Measurements from ENCODE around the gene HDGFL3. TPM values are rescaled to one million over a fixed set of nuclear protein-coding genes. Genes with fewer than 3 reads are reported as not detected.

The HDGFL3 gene
- polyA plus RNA-seq, 2 of the 4 experiments (the other 2 are of a cell fraction): 47.4 to 91.2 TPM

DNA sequence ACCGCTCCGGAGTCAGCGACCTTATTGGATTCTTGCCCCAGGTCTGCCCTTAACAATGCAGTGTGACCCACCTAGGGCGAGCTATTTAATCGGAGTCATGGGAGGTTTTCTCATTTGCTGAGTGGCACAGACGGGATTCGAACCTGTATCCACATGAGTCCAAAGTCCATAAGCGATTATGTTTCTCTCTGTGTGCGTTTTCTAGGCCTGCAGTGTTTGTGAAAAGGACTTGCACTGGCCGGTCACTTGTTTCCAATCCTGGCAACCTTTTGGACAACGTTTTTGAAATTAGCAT is 691 bp upstream of the HDGFL3 start:
- POLR2A ChIA-PET: interaction anchor here (0.7 to 2.4 kb wide), 3 partner anchors 141 to 541 kb away, joined by 3 to 16 read pairs (median 11); partner anchors contain the start of genes BTBD1 and C15orf40
- DNase-seq (ENCODE audit: low read depth in 1 of 2, low spot score in 1 of 2): peak in 1 of 2 experiments; percentile 65
- Histone ChIP-seq H3K9me3 (no peaks in the 10 kb centered on the region), H3K4me1 (peaks cover 19% of the 10 kb centered on the region), H3K27ac (peak overlapping the region; percentile 96), H3K4me2 (peak overlapping the region; percentile 73), H3K4me3 (peak overlapping the region; percentile 82)
- no peak for ATAC-seq
- no peak for FAIRE-seq
- CTCF ChIA-PET: interaction anchor here (0.8 to 2.0 kb wide), 10 partner anchors 11 to 1072 kb away, joined by 3 to 9 read pairs (median 3); partner anchors contain the start of genes C15orf40 and SH3GL3
- WGBS (ENCODE audit: missing lambda C conversion rate): 10% methylated on average over 11 of the region's 11 CpGs
- TF ChIP-seq MAFK (IDR thresholded peaks at IDR 0.05; ENCODE audit: partially characterized antibody) (peak; percentile 6), CHD4 (IDR thresholded peaks at IDR 0.05; ENCODE audit: borderline replicate concordance) (peak; percentile 91; the same call in 1 of the 2 replicates), HDAC2 (IDR thresholded peaks at IDR 0.05) (no peak)
- TF ChIP-seq, protein P1, sequence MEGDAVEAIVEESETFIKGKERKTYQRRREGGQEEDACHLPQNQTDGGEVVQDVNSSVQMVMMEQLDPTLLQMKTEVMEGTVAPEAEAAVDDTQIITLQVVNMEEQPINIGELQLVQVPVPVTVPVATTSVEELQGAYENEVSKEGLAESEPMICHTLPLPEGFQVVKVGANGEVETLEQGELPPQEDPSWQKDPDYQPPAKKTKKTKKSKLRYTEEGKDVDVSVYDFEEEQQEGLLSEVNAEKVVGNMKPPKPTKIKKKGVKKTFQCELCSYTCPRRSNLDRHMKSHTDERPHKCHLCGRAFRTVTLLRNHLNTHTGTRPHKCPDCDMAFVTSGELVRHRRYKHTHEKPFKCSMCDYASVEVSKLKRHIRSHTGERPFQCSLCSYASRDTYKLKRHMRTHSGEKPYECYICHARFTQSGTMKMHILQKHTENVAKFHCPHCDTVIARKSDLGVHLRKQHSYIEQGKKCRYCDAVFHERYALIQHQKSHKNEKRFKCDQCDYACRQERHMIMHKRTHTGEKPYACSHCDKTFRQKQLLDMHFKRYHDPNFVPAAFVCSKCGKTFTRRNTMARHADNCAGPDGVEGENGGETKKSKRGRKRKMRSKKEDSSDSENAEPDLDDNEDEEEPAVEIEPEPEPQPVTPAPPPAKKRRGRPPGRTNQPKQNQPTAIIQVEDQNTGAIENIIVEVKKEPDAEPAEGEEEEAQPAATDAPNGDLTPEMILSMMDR (IDR thresholded peaks at IDR 0.05): peak; percentile 0; the same call in 2 of the 3 replicates

DNA sequence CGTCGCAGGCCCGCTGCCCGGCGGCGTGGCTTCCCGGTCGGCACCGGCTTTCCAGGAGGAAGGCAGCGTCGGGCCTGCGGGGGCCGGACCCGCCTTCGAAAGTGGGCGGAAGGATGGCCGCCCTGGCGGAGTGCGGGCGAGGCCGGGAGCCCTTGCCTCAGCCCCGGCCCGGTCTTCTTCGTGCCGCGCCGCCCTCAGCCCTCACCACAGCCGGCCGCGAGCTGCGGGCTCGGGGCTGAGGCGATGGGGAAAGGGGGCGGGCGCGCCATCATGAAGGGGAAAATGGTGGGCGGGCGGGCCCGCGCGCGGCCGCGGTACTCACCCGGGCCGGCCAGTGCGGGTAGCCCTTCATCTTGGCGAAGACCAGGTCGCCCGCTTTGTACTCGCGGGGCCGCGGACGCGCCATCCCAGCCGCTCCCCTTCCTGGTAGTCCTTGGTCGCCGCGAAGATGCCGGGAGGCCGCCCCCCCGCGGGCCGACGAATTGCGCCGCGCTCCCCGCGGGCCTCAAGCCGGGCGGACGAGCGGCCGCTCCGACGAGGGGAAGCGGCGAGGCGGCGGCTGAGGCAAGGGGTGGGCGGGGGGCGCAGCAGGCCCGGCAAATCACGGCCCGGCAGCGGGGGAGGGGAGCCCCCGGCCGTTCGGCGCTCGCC is 489 bp downstream of the HDGFL3 start:
- POLR2A ChIA-PET: interaction anchor here (0.6 to 2.4 kb wide), 4 partner anchors 140 to 1872 kb away, joined by 3 to 16 read pairs (median 9); partner anchors contain the start of gene BTBD1
- peak overlapping the region; percentile 73 for H3K4me2 ChIP-seq

More for the DNA sequence above, 489 bp downstream of the HDGFL3 start:
- Histone ChIP-seq H3K9me3 (no peaks in the 10 kb centered on the region), H3K4me3 (peak overlapping the region; percentile 82), H3K4me1 (peaks cover 22% of the 10 kb centered on the region), H3K27ac (peak overlapping the region; percentile 96)
- peak; percentile 78 for TF ChIP-seq PHF8 (IDR thresholded peaks at IDR 0.05; ENCODE audit: borderline replicate concordance, low read depth)
- TF ChIP-seq, protein P2, sequence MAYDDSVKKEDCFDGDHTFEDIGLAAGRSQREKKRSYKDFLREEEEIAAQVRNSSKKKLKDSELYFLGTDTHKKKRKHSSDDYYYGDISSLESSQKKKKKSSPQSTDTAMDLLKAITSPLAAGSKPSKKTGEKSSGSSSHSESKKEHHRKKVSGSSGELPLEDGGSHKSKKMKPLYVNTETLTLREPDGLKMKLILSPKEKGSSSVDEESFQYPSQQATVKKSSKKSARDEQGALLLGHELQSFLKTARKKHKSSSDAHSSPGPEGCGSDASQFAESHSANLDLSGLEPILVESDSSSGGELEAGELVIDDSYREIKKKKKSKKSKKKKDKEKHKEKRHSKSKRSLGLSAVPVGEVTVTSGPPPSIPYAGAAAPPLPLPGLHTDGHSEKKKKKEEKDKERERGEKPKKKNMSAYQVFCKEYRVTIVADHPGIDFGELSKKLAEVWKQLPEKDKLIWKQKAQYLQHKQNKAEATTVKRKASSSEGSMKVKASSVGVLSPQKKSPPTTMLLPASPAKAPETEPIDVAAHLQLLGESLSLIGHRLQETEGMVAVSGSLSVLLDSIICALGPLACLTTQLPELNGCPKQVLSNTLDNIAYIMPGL (CRISPR knock-in tag; IDR thresholded peaks at IDR 0.05; ENCODE audit: borderline replicate concordance): peak; percentile 58; the same call in 1 of the 2 replicates
- TF ChIP-seq, protein P3, sequence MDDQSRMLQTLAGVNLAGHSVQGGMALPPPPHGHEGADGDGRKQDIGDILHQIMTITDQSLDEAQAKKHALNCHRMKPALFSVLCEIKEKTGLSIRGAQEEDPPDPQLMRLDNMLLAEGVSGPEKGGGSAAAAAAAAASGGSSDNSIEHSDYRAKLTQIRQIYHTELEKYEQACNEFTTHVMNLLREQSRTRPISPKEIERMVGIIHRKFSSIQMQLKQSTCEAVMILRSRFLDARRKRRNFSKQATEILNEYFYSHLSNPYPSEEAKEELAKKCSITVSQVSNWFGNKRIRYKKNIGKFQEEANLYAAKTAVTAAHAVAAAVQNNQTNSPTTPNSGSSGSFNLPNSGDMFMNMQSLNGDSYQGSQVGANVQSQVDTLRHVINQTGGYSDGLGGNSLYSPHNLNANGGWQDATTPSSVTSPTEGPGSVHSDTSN (IDR thresholded peaks at IDR 0.05): 0 out of 2 replicates have a peak, but pooled peaks have one; percentile 7
- TF ChIP-seq, protein P4, sequence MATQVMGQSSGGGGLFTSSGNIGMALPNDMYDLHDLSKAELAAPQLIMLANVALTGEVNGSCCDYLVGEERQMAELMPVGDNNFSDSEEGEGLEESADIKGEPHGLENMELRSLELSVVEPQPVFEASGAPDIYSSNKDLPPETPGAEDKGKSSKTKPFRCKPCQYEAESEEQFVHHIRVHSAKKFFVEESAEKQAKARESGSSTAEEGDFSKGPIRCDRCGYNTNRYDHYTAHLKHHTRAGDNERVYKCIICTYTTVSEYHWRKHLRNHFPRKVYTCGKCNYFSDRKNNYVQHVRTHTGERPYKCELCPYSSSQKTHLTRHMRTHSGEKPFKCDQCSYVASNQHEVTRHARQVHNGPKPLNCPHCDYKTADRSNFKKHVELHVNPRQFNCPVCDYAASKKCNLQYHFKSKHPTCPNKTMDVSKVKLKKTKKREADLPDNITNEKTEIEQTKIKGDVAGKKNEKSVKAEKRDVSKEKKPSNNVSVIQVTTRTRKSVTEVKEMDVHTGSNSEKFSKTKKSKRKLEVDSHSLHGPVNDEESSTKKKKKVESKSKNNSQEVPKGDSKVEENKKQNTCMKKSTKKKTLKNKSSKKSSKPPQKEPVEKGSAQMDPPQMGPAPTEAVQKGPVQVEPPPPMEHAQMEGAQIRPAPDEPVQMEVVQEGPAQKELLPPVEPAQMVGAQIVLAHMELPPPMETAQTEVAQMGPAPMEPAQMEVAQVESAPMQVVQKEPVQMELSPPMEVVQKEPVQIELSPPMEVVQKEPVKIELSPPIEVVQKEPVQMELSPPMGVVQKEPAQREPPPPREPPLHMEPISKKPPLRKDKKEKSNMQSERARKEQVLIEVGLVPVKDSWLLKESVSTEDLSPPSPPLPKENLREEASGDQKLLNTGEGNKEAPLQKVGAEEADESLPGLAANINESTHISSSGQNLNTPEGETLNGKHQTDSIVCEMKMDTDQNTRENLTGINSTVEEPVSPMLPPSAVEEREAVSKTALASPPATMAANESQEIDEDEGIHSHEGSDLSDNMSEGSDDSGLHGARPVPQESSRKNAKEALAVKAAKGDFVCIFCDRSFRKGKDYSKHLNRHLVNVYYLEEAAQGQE (IDR thresholded peaks at IDR 0.05): no peak
- TF ChIP-seq HOXB5 (CRISPR knock-in tag; IDR thresholded peaks at IDR 0.05): no peak
- TF ChIP-seq POLR2A (IDR thresholded peaks at IDR 0.05; ENCODE audit: low read length): peak; percentile 34; the same call in 1 of the 2 replicates
- TF ChIP-seq EP300 (IDR thresholded peaks at IDR 0.05): no peak
- TF ChIP-seq JUN (IDR thresholded peaks at IDR 0.05): peak; percentile 18 to 48; a peak in 2 of 5 replicates
- WGBS (ENCODE audit: missing lambda C conversion rate): 0% methylated on average over 11 of the region's 93 CpGs
- peak; percentile 57 to 58 for DNase-seq (ENCODE audit: low read depth in 1 of 2, low spot score in 1 of 2)
- FAIRE-seq: no peak
- CTCF ChIA-PET: interaction anchor here (1.3 to 2.0 kb wide), 3 partner anchors 10 to 196 kb away, joined by 3 to 9 read pairs (median 3); partner anchors contain the start of gene C15orf40
- peak; percentile 68 to 76 for ATAC-seq
